Trophoblast cell (in vitro differentiated cells and primary cell): ENCODE results near the gene HOMER3.

Source experiments
- DNase-seq, 2 donors: peaks; one replicate each; pipeline ENCODE4 v3.0.0-alpha.2; 2016
- H2AFZ ChIP-seq: 2 replicates; pipeline ENCODE4 v1.6.1; 2013; ENCODE audit warnings: low read length, moderate library complexity, mild to moderate bottlenecking; ENCODE audit not compliant: insufficient read depth, poor library complexity
- H2AK5ac ChIP-seq: 2 replicates; pipeline ENCODE4 v1.6.1; 2013; ENCODE audit warnings: mild to moderate bottlenecking, low read length
- H2BK120ac ChIP-seq: 2 replicates; pipeline ENCODE4 v1.6.1; 2013; ENCODE audit warnings: low read length, mild to moderate bottlenecking, moderate library complexity; ENCODE audit not compliant: insufficient read depth, poor library complexity
- H2BK12ac ChIP-seq: 2 replicates; pipeline ENCODE4 v1.6.1; 2013; ENCODE audit warnings: mild to moderate bottlenecking, low read length, moderate library complexity
- H2BK5ac ChIP-seq: 2 replicates; pipeline ENCODE4 v1.6.1; 2013; ENCODE audit warnings: low read length, low read depth, moderate library complexity, mild to moderate bottlenecking; ENCODE audit not compliant: poor library complexity
- H3K14ac ChIP-seq: 2 replicates; pipeline ENCODE4 v1.6.1; 2013; ENCODE audit warnings: mild to moderate bottlenecking, low read length
- H3K18ac ChIP-seq: 2 replicates; pipeline ENCODE4 v1.6.1; 2013; ENCODE audit warnings: mild to moderate bottlenecking, low read length
- H3K23ac ChIP-seq: 2 replicates; pipeline ENCODE4 v1.6.1; 2013; ENCODE audit warnings: low read length
- H3K27ac ChIP-seq: 2 replicates; pipeline ENCODE4 v1.5.1; 2013; ENCODE audit warnings: low read depth, mild to moderate bottlenecking, inconsistent platforms, low read length, moderate library complexity
- H3K27me3 ChIP-seq: 2 replicates; pipeline ENCODE4 v1.6.1; 2013; ENCODE audit warnings: inconsistent platforms, mild to moderate bottlenecking, low read length, moderate library complexity; ENCODE audit not compliant: insufficient read depth
- H3K36me3 ChIP-seq, 2 experiments: 1 replicate in 1 of 2; 2 replicates in 1 of 2; pipeline ENCODE4 v1.6.1; 2013; ENCODE audit warnings: low read length in 2 of 2, mild to moderate bottlenecking in 2 of 2, moderate library complexity in 1 of 2; ENCODE audit not compliant: insufficient read depth in 2 of 2, control insufficient read depth in 1 of 2
- H3K4ac ChIP-seq: 2 replicates; pipeline ENCODE4 v1.6.1; 2013; ENCODE audit warnings: low read depth, mild to moderate bottlenecking, low read length, moderate library complexity
- H3K4me1 ChIP-seq, 2 experiments: 1 replicate in 1 of 2; 2 replicates in 1 of 2; pipeline ENCODE4 v1.6.1; 2013; ENCODE audit warnings: low read length in 2 of 2, mild to moderate bottlenecking in 2 of 2, moderate library complexity in 1 of 2; ENCODE audit not compliant: insufficient read depth in 2 of 2, control insufficient read depth in 1 of 2
- H3K4me2 ChIP-seq: 2 replicates; pipeline ENCODE4 v1.6.1; 2013; ENCODE audit warnings: inconsistent platforms, mild to moderate bottlenecking, low read length, moderate library complexity
- H3K4me3 ChIP-seq: 2 replicates; pipeline ENCODE4 v1.5.1; 2013; ENCODE audit warnings: mild to moderate bottlenecking, low read depth, low read length, inconsistent platforms
- H3K79me1 ChIP-seq: one replicate; pipeline ENCODE4 v1.6.1; 2013; ENCODE audit warnings: low read length
- H3K79me2 ChIP-seq: 2 replicates; pipeline ENCODE4 v1.6.1; 2013; ENCODE audit warnings: low read length, mild to moderate bottlenecking; ENCODE audit not compliant: control insufficient read depth, insufficient read depth, poor library complexity
- H3K9ac ChIP-seq: 2 replicates; pipeline ENCODE4 v1.6.1; 2013; ENCODE audit warnings: mild to moderate bottlenecking, low read length
- H3K9me3 ChIP-seq: 2 replicates; pipeline ENCODE4 v1.6.1; 2013; ENCODE audit warnings: low read depth, mild to moderate bottlenecking, control low read depth, inconsistent platforms, low read length; ENCODE audit not compliant: insufficient read depth
- H4K12ac ChIP-seq: 2 replicates; pipeline ENCODE4 v1.6.1; 2013; ENCODE audit warnings: low read depth, mild to moderate bottlenecking, low read length, moderate library complexity
- H4K8ac ChIP-seq: 2 replicates; pipeline ENCODE4 v1.6.1; 2013; ENCODE audit warnings: low read depth, mild to moderate bottlenecking, low read length, moderate library complexity
- H4K91ac ChIP-seq: one replicate; pipeline ENCODE4 v1.6.1; 2013; ENCODE audit warnings: low read depth, mild to moderate bottlenecking, low read length, moderate library complexity
- WGBS: extraction: QIAGEN DNeasy Blood & Tissue Kit; methylation state at CpG from one replicate; pipeline ENCODE4 v1.1.7; 2013; ENCODE audit warnings: missing lambda C conversion rate; ENCODE audit not compliant: insufficient read length, insufficient coverage; ENCODE audit errors: extremely low coverage; 5-methylcytosine and 5-hydroxymethylcytosine counted together

The HOMER3 gene

DNA sequence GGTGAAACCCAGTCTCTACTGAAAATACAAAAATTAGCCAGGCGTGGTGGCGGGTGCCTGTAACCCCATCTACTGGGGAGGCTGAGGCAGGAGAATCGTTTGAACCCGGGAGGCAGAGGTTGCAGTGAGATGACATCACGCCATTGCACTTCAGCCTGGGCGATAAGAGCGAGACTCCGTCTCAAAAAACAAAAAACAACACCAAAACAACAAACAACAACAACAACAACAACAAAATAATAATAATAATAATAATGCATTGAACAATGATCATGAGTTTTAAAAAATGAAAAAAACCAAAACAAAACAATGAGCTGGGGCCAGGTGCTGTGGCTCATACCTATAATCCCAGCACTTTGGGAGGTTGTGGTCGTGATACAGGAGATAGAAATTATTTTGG, 23.1 kb upstream of the HOMER3 start:
- Histone ChIP-seq H3K79me2 (no peaks in the 10 kb centered on the region), H4K12ac (no peak overlapping the region), H3K4ac (no peak overlapping the region), H3K79me1 (no peaks in the 10 kb centered on the region), H3K36me3 (no peaks in the 10 kb centered on the region), H3K27ac (no peak overlapping the region), H2BK120ac (no peak overlapping the region), H3K4me3 (no peak overlapping the region), H3K4me2 (no peak overlapping the region), H3K4me1 (no peaks in the 10 kb centered on the region), H4K8ac (no peak overlapping the region), H3K9ac (no peak overlapping the region), H2AFZ (no peak overlapping the region), H4K91ac (no peak overlapping the region), H2BK5ac (no peak overlapping the region), H2AK5ac (no peak overlapping the region), H3K27me3 (no peaks in the 10 kb centered on the region), H3K9me3 (no peaks in the 10 kb centered on the region), H3K18ac (no peak overlapping the region), H2BK12ac (no peak overlapping the region), H3K23ac (no peak overlapping the region), H3K14ac (no peak overlapping the region)
- DNase-seq, result no peak
- no CpG with 5 or more reads among the region's 9 CpGs for WGBS

DNA sequence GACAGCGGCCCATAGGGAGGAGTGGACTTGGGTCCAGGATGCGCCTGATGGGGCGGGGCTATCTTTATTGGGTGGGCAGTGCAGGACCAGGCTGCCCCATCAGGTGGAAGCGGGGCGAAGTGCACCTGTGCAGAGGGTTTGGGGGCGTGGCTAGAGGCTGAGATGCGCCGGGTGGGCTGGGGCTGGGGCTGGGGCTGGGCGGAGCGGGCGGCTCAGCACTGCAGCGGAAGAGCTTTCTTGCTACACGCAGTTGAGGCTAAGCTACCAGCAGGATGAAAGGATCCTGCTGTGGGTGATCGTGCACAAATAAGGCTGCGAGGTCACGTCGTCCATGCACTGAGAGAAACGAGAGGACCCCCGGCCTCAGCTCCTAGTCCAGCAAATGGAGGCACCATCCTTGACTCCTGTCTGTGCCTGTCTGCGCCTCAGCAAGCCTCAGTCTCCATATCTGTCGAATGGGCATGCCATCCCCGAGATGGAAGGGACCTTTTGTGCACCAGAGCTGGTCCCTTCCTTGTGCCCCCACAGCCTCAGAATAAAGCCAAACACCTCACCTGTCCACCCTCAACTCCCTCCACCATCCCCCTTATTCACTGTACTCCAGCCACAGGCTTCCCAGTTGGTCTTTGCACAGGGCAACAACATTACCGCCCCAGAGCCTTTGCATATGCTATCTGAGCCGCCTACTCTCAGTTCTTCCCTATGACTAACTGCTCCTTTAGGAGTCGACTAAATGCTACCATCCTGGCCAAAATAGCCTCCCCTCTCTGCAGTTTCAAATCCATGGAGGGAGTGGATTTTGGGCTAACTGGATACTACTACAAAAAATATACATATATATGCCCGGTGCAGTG, 21.0 kb upstream of the HOMER3 start:
- H3K4me1 ChIP-seq, result no peaks in the 10 kb centered on the region
- H3K9me3 ChIP-seq, result no peaks in the 10 kb centered on the region
- no peak overlapping the region for H2AK5ac ChIP-seq
- no peak overlapping the region for H2AFZ ChIP-seq
- H3K79me1 ChIP-seq, result no peaks in the 10 kb centered on the region
- H3K14ac ChIP-seq, result no peak overlapping the region
- no peaks in the 10 kb centered on the region for H3K79me2 ChIP-seq
- H4K8ac ChIP-seq, result no peak overlapping the region
- H4K91ac ChIP-seq, result no peak overlapping the region
- no peak overlapping the region for H3K18ac ChIP-seq
- H4K12ac ChIP-seq, result no peak overlapping the region
- H3K36me3 ChIP-seq, result no peaks in the 10 kb centered on the region
- peak in 1 of 2 donors; percentile 38 for DNase-seq
- H3K9ac ChIP-seq, result no peak overlapping the region
- no peak overlapping the region for H3K23ac ChIP-seq
- H2BK5ac ChIP-seq, result no peak overlapping the region
- H3K27ac ChIP-seq, result no peak overlapping the region
- no peak overlapping the region for H3K4ac ChIP-seq
- no peak overlapping the region for H2BK120ac ChIP-seq
- H3K27me3 ChIP-seq, result no peaks in the 10 kb centered on the region
- no peak overlapping the region for H3K4me3 ChIP-seq
- no peak overlapping the region for H3K4me2 ChIP-seq
- no CpG with 5 or more reads among the region's 26 CpGs for WGBS
- H2BK12ac ChIP-seq, result no peak overlapping the region

- H2AFZ ChIP-seq, result no peak overlapping the region
- no peak overlapping the region for H3K27ac ChIP-seq
- H3K79me1 ChIP-seq, result no peaks in the 10 kb centered on the region
- no peak overlapping the region for H3K23ac ChIP-seq
- H3K18ac ChIP-seq, result no peak overlapping the region
- H3K14ac ChIP-seq, result no peak overlapping the region
- peak; percentile 29 to 62 for DNase-seq
- no peak overlapping the region for H4K8ac ChIP-seq
- no peaks in the 10 kb centered on the region for H3K9me3 ChIP-seq
- H2BK120ac ChIP-seq, result no peak overlapping the region
- no peak overlapping the region for H2BK12ac ChIP-seq
- H2BK5ac ChIP-seq, result no peak overlapping the region
- no peaks in the 10 kb centered on the region for H3K27me3 ChIP-seq
- no peak overlapping the region for H3K4me3 ChIP-seq
- no peak overlapping the region for H3K4ac ChIP-seq
- no peak overlapping the region for H4K12ac ChIP-seq
- no peaks in the 10 kb centered on the region for H3K79me2 ChIP-seq
- no peak overlapping the region for H3K9ac ChIP-seq
- H3K4me2 ChIP-seq, result no peak overlapping the region
- no peaks in the 10 kb centered on the region for H3K4me1 ChIP-seq
- H3K36me3 ChIP-seq, result no peaks in the 10 kb centered on the region
- WGBS, result no CpG with 5 or more reads among the region's 4 CpGs
- H4K91ac ChIP-seq, result no peak overlapping the region
- no peak overlapping the region for H2AK5ac ChIP-seq
These were observed 19.4 kb upstream of the HOMER3 start for GRCh38 chr19:18960370-18960769.

- Histone ChIP-seq H3K4me3 (no peak overlapping the region), H3K27me3 (no peaks in the 10 kb centered on the region), H3K9ac (no peak overlapping the region), H2BK5ac (no peak overlapping the region), H3K4ac (no peak overlapping the region), H3K9me3 (peaks cover 3% of the 10 kb centered on the region), H3K4me2 (no peak overlapping the region), H3K4me1 (peaks cover 3 to 4% of the 10 kb centered on the region in 2 experiments), H4K91ac (no peak overlapping the region), H3K27ac (no peak overlapping the region), H4K12ac (no peak overlapping the region), H4K8ac (no peak overlapping the region), H2AK5ac (no peak overlapping the region), H2BK12ac (no peak overlapping the region), H3K18ac (no peak overlapping the region), H3K79me1 (no peaks in the 10 kb centered on the region), H3K14ac (no peak overlapping the region), H2BK120ac (no peak overlapping the region), H3K79me2 (no peaks in the 10 kb centered on the region), H3K36me3 (no peaks in the 10 kb centered on the region), H2AFZ (no peak overlapping the region), H3K23ac (no peak overlapping the region)
- WGBS, result 100% methylated on average over 2 of the region's 2 CpGs
- DNase-seq, result no peak
These were observed 14.0 kb upstream of the HOMER3 start for GRCh38 chr19:18955042-18955441.
